GM19468 (cell line): ENCODE measurements around the gene PADI2.

Experiments
- ATAC-seq: cut with Tn5 transposase; IDR thresholded peaks from one replicate; pipeline ENCODE4 v1.9.1; 2021; ENCODE audit warnings: mild to moderate bottlenecking, moderate library complexity, moderate number of reproducible peaks; ENCODE audit not compliant: unreplicated experiment; ENCODE audit errors: extremely low read depth

PADI2 gene

DNA sequence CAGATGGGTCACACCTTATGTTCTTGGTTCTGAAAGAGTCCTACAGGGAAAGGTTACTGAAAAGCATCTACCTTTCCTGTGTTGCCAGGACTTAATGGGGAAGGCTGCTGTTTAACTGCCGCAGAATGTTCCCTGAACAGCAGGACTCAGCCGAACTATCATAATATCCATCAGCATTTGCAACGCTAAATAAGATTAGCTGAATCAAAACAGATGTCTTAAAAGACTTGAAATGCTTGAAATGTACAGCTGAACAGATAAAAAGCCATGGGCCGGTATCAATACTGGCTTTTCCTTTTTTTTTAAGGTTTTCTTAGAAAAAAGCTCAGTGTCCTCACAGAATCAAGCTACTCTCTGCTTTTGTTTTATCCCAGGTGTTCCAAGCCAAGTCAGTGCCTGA, 87.8 kb downstream of the PADI2 start:
- no peak for ATAC-seq

- no peak for ATAC-seq
Observed at GRCh38 chr1:17030206-17030605, 89.0 kb downstream of the PADI2 start.

GRCh38 chr1:17028662-17029188, 90.5 kb downstream of the PADI2 start:
- ATAC-seq, result no peak

- no peak for ATAC-seq
Observed at GRCh38 chr1:17027900-17028299, 91.4 kb downstream of the PADI2 start.

DNA sequence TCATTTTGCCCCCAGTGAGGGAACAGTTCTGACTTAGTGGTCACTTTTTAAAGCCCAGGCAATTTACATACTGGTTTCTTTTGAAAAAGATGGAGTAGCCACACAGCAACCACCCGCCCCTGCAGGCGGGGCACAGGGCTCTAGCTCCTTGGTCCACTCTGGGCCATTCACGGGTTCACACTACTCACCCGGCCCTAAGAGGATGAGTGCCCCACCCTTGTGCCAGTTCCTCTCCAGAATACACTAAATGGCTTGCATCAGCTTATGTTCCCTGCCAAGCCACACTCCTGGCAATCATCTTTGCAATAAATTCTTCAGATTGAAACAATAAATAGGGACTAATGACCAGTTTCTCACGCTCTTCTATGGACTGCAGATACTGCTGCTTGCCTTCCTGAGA, 91.8 kb downstream of the PADI2 start:
- ATAC-seq, result no peak

GRCh38 chr1:17024721-17025120, 94.5 kb downstream of the PADI2 start:
- ATAC-seq, result no peak

GRCh38 chr1:17023573-17023972, 95.7 kb downstream of the PADI2 start:
- ATAC-seq, result no peak

- ATAC-seq, result peak; percentile 46
Observed at GRCh38 chr1:17023102-17023501, 96.1 kb downstream of the PADI2 start.

- no peak for ATAC-seq
Observed at GRCh38 chr1:17021896-17022295, 97.4 kb downstream of the PADI2 start.

DNA sequence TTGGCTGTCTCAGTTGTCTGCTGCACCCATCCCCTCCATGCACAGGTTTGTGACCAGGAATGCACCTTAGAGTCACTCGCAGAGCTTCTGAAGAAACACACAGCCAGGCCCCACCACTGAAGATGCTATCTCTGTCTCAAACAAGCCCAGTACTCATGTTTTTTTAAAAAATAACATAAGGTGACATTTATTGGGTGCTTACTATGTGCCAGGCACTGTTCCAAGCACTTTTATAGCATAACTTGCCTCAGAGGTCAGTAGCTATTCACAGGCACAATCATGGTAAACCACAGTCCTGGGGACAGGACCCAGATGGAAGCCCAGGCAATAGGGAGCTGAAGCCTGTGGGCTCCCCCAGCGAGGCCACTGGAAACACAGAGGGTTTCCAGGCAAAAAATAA, 98.7 kb downstream of the PADI2 start:
- no peak for ATAC-seq

DNA sequence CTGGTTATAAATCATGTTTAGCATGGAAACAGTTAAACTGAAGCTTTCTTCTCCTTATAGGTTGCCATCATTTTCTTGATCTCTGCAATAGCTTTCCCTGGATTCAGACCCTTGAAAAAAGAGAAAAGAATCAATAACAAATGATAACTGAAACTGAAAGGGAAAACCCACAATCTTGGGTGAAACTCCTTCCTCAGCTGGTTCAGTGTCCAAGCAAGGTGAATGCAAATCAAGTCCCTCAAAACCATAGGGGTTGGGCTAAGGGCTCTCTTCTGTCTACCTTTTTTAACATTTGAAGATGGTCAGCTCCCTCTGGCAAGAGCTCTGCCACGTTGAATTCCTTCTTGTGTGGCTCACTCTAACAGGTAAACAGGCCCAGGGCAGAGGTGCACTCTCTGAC, 100.4 kb downstream of the PADI2 start:
- ATAC-seq, result no peak

GRCh38 chr1:17017435-17017834, 101.8 kb downstream of the PADI2 start:
- no peak for ATAC-seq
